Hepatocyte (in vitro differentiated cells): ENCODE measurements around the gene PLCL1. TPM values are rescaled to one million over a fixed set of nuclear protein-coding genes. Genes with fewer than 3 reads are reported as not detected.

Experiments
- DNase-seq: peaks from one replicate; pipeline ENCODE4 v3.0.0-alpha.2; 2016; ENCODE audit warnings: low spot score
- H2AFZ ChIP-seq: fragments of 200-600 bp; sonication (generic); 2 replicates; pipeline ENCODE4 v1.6.0; 2016; ENCODE audit warnings: antibody characterized with exemption, mild to moderate bottlenecking
- H3K27ac ChIP-seq: fragments of 200-600 bp; sonication (generic); 2 replicates; pipeline ENCODE4 v1.5.1; 2016; ENCODE audit warnings: mild to moderate bottlenecking
- H3K27me3 ChIP-seq: fragments of 200-600 bp; sonication (generic); 2 replicates; pipeline ENCODE4 v1.6.1; 2016
- H3K36me3 ChIP-seq: fragments of 200-600 bp; sonication (generic); replicated peaks from 2 replicates; pipeline ENCODE4 v1.5.1; 2016; ENCODE audit warnings: low read depth; ENCODE audit not compliant: insufficient read depth
- H3K4me1 ChIP-seq: fragments of 200-600 bp; sonication (generic); 2 replicates; pipeline ENCODE4 v1.5.1; 2016; ENCODE audit warnings: mild to moderate bottlenecking, moderate library complexity; ENCODE audit not compliant: insufficient read depth
- H3K4me2 ChIP-seq: fragments of 200-600 bp; sonication (generic); 2 replicates; pipeline ENCODE4 v1.6.0; 2016
- H3K4me3 ChIP-seq: fragments of 200-600 bp; sonication (generic); 2 replicates; pipeline ENCODE4 v1.5.1; 2016; ENCODE audit warnings: mild to moderate bottlenecking
- H3K79me2 ChIP-seq: fragments of 200-600 bp; sonication (generic); 2 replicates; pipeline ENCODE4 v1.6.0; 2017; ENCODE audit warnings: mild to moderate bottlenecking
- H3K9me2 ChIP-seq: fragments of 200-600 bp; sonication (generic); replicated peaks from 2 replicates; pipeline ENCODE4 v1.6.0; 2017; ENCODE audit warnings: mild to moderate bottlenecking; ENCODE audit not compliant: insufficient read depth
- H3K9me3 ChIP-seq: fragments of 200-600 bp; sonication (generic); 2 replicates; pipeline ENCODE4 v1.5.1; 2016; ENCODE audit warnings: low read depth, mild to moderate bottlenecking
- H4K20me1 ChIP-seq: fragments of 200-600 bp; sonication (generic); 2 replicates; pipeline ENCODE4 v1.6.0; 2016; ENCODE audit warnings: mild to moderate bottlenecking; ENCODE audit not compliant: insufficient read depth, poor library complexity, severe bottlenecking
- EZH2 ChIP-seq: fragments of 200-600 bp; sonication (generic); IDR thresholded peaks from 2 replicates; pipeline ENCODE4 v1.6.1; 2016; ENCODE audit warnings: antibody characterized with exemption, mild to moderate bottlenecking, borderline replicate concordance
- EZH2phosphoT487 ChIP-seq: fragments of 200-600 bp; sonication (generic); IDR thresholded peaks from one replicate; pipeline ENCODE4 v1.6.1; 2018; ENCODE audit warnings: antibody characterized with exemption, mild to moderate bottlenecking, low read depth, moderate library complexity; ENCODE audit not compliant: unreplicated experiment, severe bottlenecking
- WGBS: methylation state at CpG from one replicate; pipeline ENCODE4 v1.1.6; 2016; ENCODE audit warnings: low lambda C conversion rate; ENCODE audit errors: missing lambda C conversion rate; 5-methylcytosine and 5-hydroxymethylcytosine counted together
- polyA plus RNA-seq: library from polyadenylated mRNA; unstranded; fragments of >200 nt; fragmentation: Nextera tagmentation; extraction: Ambion mirVana; gene quantifications from 2 replicates; pipeline ENCODE4 v1.2.1, GENCODE V29; 2016
- total RNA-seq: library from RNA; depleted of rRNA; stranded (reverse); fragments of >200 nt; gene quantifications from 2 replicates; pipeline ENCODE4 v1.2.3, GENCODE V29; 2014
- TF ChIP-seq, protein P1 (sequence below): fragments of 200-600 bp; sonication (generic); IDR thresholded peaks from 2 replicates; pipeline ENCODE4 v1.5.1; 2016; ENCODE audit warnings: antibody characterized with exemption, mild to moderate bottlenecking; ENCODE audit not compliant: poor library complexity

The PLCL1 gene
- total and polyA plus RNA-seq, 2 experiments from 2014 or later: 0.37 to 2.4 TPM

DNA sequence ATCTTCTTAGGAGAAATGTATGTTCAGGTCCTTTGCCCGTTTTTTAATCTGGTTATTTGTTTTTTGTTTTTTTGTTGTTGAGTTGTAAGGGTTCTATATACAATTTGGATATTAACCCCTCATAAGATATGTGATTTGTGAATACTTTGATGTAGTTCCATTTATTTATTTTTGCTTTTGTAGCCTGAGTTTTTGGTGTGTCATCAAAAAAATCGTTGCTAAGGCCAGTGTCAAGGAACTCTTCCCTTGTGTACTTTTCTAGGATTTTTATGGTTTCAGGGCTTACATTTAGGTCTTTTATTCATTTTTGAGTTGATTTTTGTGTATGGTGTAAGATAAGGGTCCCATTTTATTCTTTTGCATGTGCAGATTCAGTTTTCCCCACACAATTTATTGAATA lies 372.6 kb downstream of the PLCL1 start:
- no peak for DNase-seq
- Histone ChIP-seq H2AFZ (no peak overlapping the region), H3K9me2 (no peaks in the 10 kb centered on the region), H3K4me2 (no peak overlapping the region), H3K4me1 (no peaks in the 10 kb centered on the region), H3K36me3 (no peaks in the 10 kb centered on the region), H3K79me2 (no peaks in the 10 kb centered on the region), H3K27ac (no peak overlapping the region), H3K4me3 (no peak overlapping the region), H4K20me1 (no peaks in the 10 kb centered on the region), H3K9me3 (no peaks in the 10 kb centered on the region), H3K27me3 (no peaks in the 10 kb centered on the region)
- WGBS: 91% methylated on average over 2 of the region's 2 CpGs
- TF ChIP-seq, protein P1, sequence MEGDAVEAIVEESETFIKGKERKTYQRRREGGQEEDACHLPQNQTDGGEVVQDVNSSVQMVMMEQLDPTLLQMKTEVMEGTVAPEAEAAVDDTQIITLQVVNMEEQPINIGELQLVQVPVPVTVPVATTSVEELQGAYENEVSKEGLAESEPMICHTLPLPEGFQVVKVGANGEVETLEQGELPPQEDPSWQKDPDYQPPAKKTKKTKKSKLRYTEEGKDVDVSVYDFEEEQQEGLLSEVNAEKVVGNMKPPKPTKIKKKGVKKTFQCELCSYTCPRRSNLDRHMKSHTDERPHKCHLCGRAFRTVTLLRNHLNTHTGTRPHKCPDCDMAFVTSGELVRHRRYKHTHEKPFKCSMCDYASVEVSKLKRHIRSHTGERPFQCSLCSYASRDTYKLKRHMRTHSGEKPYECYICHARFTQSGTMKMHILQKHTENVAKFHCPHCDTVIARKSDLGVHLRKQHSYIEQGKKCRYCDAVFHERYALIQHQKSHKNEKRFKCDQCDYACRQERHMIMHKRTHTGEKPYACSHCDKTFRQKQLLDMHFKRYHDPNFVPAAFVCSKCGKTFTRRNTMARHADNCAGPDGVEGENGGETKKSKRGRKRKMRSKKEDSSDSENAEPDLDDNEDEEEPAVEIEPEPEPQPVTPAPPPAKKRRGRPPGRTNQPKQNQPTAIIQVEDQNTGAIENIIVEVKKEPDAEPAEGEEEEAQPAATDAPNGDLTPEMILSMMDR: no peak
- no peak for TF ChIP-seq EZH2
- TF ChIP-seq EZH2phosphoT487: no peak

GRCh38 chr2:198178766-198179165 lies 374.4 kb downstream of the PLCL1 start:
- Histone ChIP-seq H3K4me1 (no peaks in the 10 kb centered on the region), H3K27ac (no peak overlapping the region), H3K79me2 (no peaks in the 10 kb centered on the region), H3K9me3 (no peaks in the 10 kb centered on the region), H2AFZ (no peak overlapping the region), H3K36me3 (no peaks in the 10 kb centered on the region), H3K9me2 (no peaks in the 10 kb centered on the region), H3K4me2 (no peak overlapping the region), H3K4me3 (no peak overlapping the region), H4K20me1 (no peaks in the 10 kb centered on the region), H3K27me3 (no peaks in the 10 kb centered on the region)
- DNase-seq: no peak
- TF ChIP-seq EZH2 (no peak), EZH2phosphoT487 (no peak)
- TF ChIP-seq, protein P1: no peak

DNA sequence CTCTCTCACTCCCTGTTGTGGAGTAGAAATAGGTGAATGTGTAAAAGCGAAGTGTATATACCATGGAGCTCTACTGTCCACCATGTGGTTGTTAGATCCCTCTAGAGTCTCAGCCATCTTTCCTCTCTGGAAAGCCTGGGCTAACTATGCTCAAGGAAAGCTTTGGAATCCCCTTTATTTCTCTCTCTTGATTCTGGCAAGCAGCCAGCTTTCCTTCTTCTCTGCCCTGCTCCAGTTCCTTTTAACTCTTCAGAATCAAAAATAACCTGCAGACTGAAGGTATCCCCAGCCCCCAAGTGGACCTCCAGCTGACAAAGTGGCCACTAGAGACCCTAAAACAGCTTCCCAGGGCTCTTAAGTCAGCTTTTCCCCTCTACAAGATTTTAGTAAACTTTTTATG lies 381.9 kb downstream of the PLCL1 start:
- Histone ChIP-seq H3K4me2 (no peak overlapping the region), H3K79me2 (no peaks in the 10 kb centered on the region), H4K20me1 (no peaks in the 10 kb centered on the region)

More for the DNA sequence above, 381.9 kb downstream of the PLCL1 start:
- H3K9me2 ChIP-seq: no peaks in the 10 kb centered on the region
- no peak overlapping the region for H3K27ac ChIP-seq
- H3K36me3 ChIP-seq: no peaks in the 10 kb centered on the region
- no peaks in the 10 kb centered on the region for H3K9me3 ChIP-seq
- H3K4me1 ChIP-seq: no peaks in the 10 kb centered on the region
- H2AFZ ChIP-seq: no peak overlapping the region
- 71% methylated on average over 1 of the region's 1 CpG for WGBS
- H3K27me3 ChIP-seq: no peaks in the 10 kb centered on the region
- TF ChIP-seq EZH2phosphoT487: no peak
- TF ChIP-seq EZH2: no peak
- TF ChIP-seq, protein P1: no peak
- H3K4me3 ChIP-seq: no peak overlapping the region
- DNase-seq: no peak
